HG03039 (cell line): Measurements from ENCODE around the gene PCNX1.
"Not testable (repeated sequence)": the region's sequence is repeated elsewhere in the genome, so short reads cannot be mapped to it uniquely, and the experiment has no call there.

Experiments
- ATAC-seq: cut with Tn5 transposase; IDR thresholded peaks from one replicate; pipeline ENCODE4 v1.9.1; 2021; ENCODE audit warnings: mild to moderate bottlenecking, moderate library complexity; ENCODE audit not compliant: unreplicated experiment

Gene PCNX1

GRCh38 chr14:71119075-71119474, 211.8 kb downstream of the PCNX1 start:
- ATAC-seq = no peak

GRCh38 chr14:71119832-71120231, 212.6 kb downstream of the PCNX1 start:
- ATAC-seq = no peak

- ATAC-seq = no peak
Measured at GRCh38 chr14:71121001-71121400, 213.7 kb downstream of the PCNX1 start.

DNA sequence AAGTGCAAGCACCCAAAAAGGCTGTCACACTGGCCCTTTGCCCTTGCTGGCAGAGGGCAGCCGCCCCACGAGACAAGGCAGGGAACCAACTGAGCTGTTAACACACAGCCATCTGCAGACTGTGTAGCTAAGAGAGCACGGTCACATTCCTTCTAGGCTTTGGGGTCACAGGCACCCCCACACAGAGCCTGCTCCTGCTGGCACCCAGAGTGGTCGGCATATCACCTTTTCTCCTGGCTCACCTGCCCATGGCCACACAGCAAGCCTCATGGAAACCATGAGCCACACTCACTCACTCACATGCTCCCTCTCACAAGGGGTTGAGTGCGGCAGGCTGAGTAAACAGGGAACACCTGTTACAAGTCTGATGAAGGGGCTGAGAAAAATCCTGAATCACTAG, 214.5 kb downstream of the PCNX1 start:
- ATAC-seq = no peak

- ATAC-seq = no peak
Measured at GRCh38 chr14:71122866-71123565, 215.8 kb downstream of the PCNX1 start.

DNA sequence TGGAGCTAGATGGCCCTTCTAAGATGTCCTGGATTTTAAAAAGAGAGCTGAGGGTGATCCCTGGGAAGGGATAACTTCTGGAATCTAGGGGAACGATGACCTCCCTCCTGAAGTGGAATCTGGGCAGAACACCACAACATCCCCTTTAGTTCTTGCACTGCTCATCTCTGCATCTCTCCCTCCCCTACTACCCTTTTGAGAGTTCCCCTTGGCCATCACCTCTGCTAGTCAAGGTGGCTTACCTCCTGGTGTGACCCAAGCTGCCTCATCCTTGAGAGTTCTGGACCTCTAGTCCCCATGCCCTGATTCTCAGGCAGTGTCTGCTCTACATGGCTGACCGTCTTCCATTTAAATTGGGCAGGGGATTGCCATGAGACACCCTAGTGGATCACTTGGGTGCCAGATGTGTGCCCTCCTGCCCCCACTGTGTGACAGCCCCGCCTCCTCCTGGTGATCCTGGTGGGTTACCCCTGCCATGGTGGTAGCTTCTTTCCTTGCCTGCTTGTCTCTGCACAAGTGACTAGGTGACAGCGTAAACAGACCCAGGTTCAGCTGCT, 216.4 kb downstream of the PCNX1 start:
- no peak for ATAC-seq

GRCh38 chr14:71129716-71130490, 222.6 kb downstream of the PCNX1 start:
- ATAC-seq = not testable (repeated sequence)

- no peak for ATAC-seq
Measured at GRCh38 chr14:71130491-71131179, 223.4 kb downstream of the PCNX1 start.

DNA sequence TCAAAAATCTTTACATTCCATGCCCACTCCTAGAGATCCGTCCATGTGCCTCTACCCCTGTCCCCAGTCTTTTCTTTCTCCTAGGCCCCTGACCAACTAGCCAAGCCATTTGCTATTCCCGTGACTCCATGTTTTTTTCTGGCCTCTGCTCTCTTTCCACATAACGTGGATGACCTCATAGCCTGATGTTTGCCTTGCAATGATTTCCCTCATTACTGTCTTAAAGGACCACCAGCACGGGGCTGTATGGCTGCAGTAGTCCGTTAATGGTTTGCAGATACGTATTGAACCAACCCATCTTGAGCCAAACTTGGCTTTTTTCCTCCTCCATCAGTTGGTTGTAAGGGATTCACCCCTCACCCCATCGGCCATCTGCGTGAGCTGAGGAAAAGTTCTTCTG, 226.0 kb downstream of the PCNX1 start:
- no peak for ATAC-seq

DNA sequence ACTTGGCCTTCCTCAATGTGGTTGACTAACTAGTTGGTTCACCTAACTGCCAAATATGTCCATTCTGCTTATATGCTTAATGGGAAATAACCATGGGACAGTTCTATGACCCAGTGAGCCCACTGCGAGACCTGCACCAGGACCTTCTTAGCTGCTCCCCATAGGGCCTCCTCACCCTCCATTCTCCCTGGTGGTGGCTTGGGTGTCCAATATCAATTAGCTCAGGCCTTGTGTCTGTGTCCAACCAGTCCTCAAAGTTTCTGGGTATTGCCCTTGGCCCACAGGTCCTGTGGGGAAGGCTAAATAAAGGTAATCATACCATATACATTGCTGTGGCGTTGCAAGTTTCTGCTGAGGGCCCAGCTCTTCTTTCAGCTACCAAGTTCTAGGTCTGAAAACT, 228.2 kb downstream of the PCNX1 start:
- ATAC-seq = no peak

DNA sequence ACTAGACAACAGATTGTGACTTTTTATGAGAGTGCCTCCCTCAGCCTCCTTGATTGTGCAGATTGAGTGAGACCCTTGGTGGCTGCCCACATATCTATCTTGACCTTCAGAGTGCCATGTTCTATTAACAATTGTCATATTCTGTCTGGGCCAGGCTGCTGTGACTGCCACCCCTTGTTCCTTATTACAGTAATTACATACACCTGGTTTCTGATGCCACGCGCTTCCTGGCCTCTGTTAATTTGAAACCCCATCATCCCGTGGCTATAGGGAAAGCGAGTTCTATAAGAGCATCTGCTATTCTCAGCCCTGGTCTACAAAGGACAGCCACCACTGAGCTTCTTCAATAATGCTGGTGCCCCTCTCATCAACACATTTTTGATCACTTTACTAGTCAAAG, 228.7 kb downstream of the PCNX1 start:
- no peak for ATAC-seq

- ATAC-seq = no peak
Measured at GRCh38 chr14:71136386-71137060, 229.3 kb downstream of the PCNX1 start.

GRCh38 chr14:71137536-71138447, 230.5 kb downstream of the PCNX1 start:
- ATAC-seq = no peak

GRCh38 chr14:71138448-71139293, 231.4 kb downstream of the PCNX1 start:
- ATAC-seq = no peak

DNA sequence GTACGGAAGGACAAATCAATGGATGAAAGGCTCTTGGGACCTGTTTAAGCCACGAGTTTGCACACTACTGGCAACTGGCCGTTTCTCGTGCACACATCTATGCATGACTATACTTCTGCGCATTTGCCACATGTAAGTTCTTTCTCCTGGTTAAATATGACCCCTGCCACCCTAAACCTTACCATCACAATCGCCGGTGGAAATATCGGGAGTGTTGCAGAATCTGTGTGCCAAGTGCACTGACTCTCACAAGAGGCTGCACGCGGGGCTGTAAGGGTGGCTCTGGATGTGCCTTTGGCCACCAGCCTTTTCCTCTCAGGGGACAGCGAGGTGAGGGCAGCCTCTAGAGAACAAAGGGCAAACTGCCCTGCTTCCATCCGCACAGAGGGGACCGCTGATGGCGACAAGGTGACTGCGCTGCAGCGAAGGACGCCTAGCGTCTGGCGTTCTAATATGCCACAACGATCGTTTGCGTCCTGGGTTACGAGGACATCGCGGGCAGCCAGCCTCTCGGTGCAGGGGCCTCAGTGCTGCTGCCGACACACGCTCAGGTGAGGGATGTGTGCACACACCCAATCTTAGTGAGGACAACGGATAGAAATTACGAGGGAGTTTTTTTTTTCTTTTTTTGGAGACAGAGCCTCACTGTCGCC, 232.2 kb downstream of the PCNX1 start:
- no peak for ATAC-seq

DNA sequence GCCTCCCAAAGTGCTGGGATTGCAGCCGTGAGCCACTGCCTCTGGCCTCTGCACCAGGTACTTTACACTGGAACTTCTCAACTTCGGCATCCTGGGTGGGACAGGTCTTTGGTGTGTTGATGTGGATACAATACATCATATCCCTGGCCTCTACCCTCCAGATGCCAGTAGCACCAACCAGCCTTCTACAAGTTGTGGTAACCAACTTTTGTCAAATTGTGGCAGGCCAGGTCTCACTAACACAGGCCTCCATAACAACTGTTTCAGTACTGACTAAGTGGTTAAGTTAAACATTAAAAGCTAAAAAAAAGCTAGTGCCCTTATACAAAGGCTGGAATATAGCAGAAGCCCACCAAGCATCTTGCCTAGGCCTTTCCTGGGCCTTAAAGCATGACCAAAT, 232.9 kb downstream of the PCNX1 start:
- no peak for ATAC-seq

DNA sequence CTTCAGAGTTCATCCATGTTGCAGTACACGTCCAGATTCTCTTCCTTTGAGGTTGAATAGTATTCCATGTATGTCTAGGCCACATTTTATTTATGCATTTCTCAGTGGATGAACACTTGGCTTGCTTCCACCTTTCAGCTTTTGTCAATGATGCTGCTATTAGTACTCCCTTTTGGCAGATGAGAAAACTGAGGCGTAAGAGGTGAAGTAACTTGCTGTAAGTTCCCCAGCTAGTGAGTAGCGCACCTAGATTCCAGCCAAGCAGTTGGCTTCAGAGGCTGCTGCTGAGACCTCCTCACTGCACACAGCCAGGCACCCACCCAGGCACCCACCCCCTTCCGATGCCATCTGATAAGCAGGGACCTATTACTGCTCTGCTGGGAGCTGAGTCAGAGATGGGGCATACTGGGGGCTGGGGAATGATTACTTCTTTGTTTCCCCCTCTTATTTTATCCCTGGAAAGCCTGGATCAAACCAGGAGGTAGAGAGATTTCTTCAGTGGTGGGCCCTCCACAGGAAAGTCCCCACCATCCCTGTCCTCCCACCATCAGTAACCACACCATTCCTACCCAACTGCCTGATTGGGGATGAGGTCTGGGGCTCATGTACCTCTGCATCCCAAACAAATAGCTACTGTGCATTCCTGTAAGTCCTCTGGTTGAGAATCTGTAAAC, 234.6 kb downstream of the PCNX1 start:
- ATAC-seq = no peak
